Right ventricle myocardium superior (tissue), 1 donor: Measurements from ENCODE around the gene FBP2. TPM values are rescaled to one million over a fixed set of nuclear protein-coding genes. Genes with fewer than 3 reads are reported as not detected.
"Not testable (repeated sequence)": the region's sequence is repeated elsewhere in the genome, so short reads cannot be mapped to it uniquely, and the experiment has no call there.

Experiments used
- ATAC-seq: fragments of 200-7000 bp; cut with Tn5 transposase; one replicate; pipeline ENCODE4 v1.9.1; 2020; ENCODE audit warnings: mild to moderate bottlenecking; ENCODE audit not compliant: poor library complexity
- DNase-seq: peaks from one replicate; pipeline ENCODE4 v3.0.0-alpha.2; 2020
- intact Hi-C: fragments of 100-400 bp; cut with DNase I; formaldehyde crosslinking; loops from one replicate; pipeline ENCODE4 v1.11.2; 2022
- total RNA-seq: library from RNA; stranded (reverse); fragmentation: NEBNext Ultra II Directional; extraction: Animal tissue kit (Norgen Biotek cat#: 25700); gene quantifications from one replicate; pipeline ENCODE4 v1.2.1, GENCODE V29; 2021
- donor health status: DM: no; HTN: yes; CAD: no; lungs with severe emphysema.

Gene FBP2
- total RNA-seq, 1 donor from 2014 or later = 0.27 TPM

DNA sequence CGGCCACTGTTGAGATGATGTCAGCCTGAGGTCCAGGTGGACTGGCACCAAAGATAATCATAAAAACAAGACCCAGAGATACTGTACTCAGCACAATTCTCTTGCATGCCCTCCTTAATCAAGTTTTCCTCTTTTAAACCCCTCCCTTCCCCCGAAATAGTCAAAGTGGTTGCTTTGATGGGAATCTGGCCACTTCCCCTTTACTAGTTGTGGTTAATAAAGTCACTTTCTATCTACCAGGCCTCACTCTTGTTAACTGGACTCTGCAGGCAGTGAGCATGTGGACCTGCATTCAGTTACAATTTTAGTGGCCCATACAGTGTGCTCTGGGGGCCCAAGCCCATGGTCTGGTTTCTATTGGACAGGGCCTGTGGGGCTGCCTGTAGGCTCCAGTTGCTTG lies 17.5 kb downstream of the FBP2 start:
- intact Hi-C loops = no loop called here
- ATAC-seq (no peak), DNase-seq (no peak)

DNA sequence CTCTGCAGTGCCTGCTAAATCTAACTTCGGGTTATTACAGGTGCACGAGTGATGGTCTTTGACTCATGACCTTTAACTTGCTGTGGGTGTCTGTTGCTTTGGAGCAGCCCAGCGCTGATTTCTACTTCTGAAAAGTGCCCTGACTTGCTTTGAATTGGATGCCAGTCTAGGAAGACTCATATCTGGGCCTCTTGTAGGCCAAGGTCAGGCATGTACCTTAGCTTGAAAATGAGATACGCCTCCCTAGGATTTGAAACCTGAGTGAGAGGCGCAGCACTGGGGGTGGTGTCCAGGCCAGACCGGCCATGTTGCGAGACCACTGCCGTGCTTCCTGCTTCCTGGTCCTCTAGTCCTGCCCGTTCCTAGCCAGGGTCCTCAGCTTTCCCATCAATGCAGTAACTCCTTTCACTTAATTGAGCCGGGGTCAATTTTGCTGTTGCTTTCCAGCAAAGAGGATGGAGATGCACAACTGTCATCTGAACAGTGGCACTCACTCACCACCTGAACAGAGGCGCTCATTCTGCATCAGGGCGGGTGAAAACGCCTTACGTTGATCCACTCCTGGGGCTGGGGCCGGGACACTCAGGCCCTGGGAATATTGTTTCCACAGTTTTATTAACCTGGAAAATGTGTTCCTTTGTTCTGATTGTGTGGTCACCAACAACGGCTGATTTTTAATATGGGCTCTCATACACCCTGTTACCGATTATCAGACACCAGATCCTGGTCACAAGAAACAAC lies 24.5 kb downstream of the FBP2 start:
- peak; percentile 14 for ATAC-seq
- no peak for DNase-seq
- intact Hi-C loops = no loop called here

GRCh38 chr9:94568250-94568889 lies 25.3 kb downstream of the FBP2 start:
- ATAC-seq (peak; percentile 82), DNase-seq (no peak)
- intact Hi-C loops = no loop called here

- ATAC-seq (no peak), DNase-seq (no peak)
- intact Hi-C loops = no loop called here
Observed at GRCh38 chr9:94567271-94567670, 26.4 kb downstream of the FBP2 start.

DNA sequence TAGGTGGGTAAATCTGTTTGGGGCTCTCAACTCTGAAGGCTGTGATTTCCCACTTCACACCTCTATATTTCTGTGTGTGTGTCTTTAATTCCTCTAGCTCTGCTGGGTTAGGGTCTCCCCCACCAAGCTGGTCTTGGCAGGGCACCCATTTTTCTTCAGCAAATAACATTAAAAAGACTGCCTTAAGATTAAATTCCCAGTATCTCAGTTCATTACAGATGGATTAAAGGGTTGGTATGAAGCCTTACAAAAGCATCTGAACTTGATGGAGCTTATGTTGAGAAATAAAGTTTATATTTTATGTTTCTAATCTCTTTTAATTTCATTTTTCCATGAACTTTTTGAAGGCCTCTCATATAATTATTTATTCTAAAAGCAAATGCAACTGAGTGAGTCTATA lies 27.1 kb downstream of the FBP2 start:
- DNase-seq = no peak
- intact Hi-C loops = no loop called here
- ATAC-seq = no peak

- DNase-seq, ATAC-seq, intact Hi-C loops: not testable (repeated sequence)
Observed at GRCh38 chr9:94564279-94564678, 29.3 kb downstream of the FBP2 start.

DNA sequence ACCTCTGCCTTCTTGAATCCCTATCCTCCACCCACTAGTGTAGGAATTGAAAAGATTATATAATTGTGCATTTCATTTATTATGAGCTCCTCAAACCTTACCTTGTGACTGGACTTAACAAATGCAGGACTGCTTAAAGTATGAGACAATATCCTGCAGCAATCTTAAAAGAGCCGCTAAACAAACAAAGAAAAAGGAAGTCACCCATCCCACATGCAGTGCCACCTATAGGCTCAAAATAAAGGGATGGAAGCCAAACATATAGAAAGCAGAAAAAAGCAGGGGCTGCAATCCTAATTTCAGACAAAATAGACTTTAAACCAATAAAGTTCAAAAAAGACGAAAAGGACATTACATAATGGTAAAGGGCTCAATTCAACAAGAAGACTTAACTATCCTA lies 30.1 kb downstream of the FBP2 start:
- no peak for DNase-seq
- intact Hi-C loops = no loop called here
- no peak for ATAC-seq

GRCh38 chr9:94560237-94560636 lies 33.4 kb downstream of the FBP2 start:
- no peak for ATAC-seq
- no peak for DNase-seq
- intact Hi-C loops = no loop called here

GRCh38 chr9:94557376-94557775 lies 36.2 kb downstream of the FBP2 start:
- no peak for DNase-seq
- intact Hi-C loops = no loop called here

GRCh38 chr9:94554439-94555331 lies 38.9 kb downstream of the FBP2 start, which contains the start of gene PCAT7:
Gene PCAT7 (plus strand): TSS chr9:94555083.
- intact Hi-C loops = no loop called here
- peak; percentile 53 for DNase-seq
- peak; percentile 94 for ATAC-seq

More at GRCh38 chr9:94557376-94557775, 36.2 kb downstream of the FBP2 start:
- no peak for ATAC-seq

- DNase-seq = no peak
- intact Hi-C loops = no loop called here
- peak; percentile 22 for ATAC-seq
Observed at GRCh38 chr9:94554078-94554438, 39.6 kb downstream of the FBP2 start.

GRCh38 chr9:94553029-94553938 lies 40.3 kb downstream of the FBP2 start:
- ATAC-seq = no peak

DNA sequence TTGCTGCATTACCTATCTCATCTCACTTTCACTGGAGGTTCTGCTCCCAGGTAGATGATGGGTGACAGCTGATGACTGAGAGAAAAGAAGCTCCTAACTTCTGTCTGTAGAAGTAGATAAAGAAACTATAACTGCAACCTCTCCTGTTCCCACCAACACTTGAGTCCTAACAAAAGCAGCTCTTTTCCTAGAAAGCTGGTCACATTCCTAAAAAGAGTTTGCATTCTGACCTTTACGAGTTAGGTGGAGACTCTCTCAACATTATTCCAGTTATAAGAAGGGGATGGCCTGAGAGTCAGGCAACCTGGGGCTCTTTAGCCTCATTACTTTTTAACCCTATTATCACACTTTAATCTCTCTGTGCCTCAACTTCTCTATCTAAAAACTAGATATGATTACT lies 47.7 kb downstream of the FBP2 start:
- intact Hi-C loops = no loop called here
- DNase-seq = no peak
- ATAC-seq = no peak

More at GRCh38 chr9:94553029-94553938, 40.3 kb downstream of the FBP2 start:
- intact Hi-C loops = no loop called here
- DNase-seq = no peak

DNA sequence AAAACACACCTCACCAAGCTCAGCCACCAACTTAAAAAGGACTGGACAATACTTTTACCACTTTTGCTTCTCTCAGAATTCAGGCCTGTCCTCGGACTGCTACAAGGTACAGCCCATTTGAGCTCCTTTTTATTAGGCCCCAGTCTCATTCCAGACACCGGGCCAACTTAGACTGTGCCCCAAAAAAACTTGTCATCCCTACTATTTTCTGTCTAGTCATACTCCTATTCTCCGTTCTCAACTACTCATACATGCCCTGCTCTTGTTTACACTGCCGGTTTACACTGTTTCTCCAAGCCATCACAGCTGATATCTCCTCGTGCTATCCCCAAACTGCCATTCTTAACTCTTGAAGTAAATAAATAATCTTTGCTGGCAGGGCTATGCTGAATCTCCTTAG lies 49.3 kb downstream of the FBP2 start:
- DNase-seq, ATAC-seq, intact Hi-C loops: not testable (repeated sequence)

GRCh38 chr9:94538908-94539307 lies 54.7 kb downstream of the FBP2 start:
- intact Hi-C loops = no loop called here
- no peak for ATAC-seq
- no peak for DNase-seq

DNA sequence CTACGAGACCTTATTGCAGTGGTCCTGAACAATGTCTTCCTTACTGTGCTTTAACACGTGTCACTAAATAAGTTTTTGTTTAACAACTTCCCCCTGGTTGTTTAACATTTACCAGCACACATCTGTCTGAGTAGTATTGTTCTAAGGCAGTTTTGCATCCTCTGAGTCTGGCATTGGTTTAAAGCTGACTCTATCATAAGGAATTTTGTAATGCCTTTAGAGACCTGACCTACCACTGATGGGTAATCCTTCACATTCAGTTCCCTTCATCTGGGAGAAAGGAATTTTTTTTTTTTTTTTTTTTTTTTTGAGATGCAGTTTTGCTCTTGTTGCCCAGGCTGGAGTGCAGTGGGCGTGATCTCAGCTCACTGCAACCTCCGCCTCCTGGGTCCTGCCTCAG lies 58.7 kb downstream of the FBP2 start:
- no peak for ATAC-seq
- intact Hi-C loops = no loop called here
- DNase-seq = no peak

DNA sequence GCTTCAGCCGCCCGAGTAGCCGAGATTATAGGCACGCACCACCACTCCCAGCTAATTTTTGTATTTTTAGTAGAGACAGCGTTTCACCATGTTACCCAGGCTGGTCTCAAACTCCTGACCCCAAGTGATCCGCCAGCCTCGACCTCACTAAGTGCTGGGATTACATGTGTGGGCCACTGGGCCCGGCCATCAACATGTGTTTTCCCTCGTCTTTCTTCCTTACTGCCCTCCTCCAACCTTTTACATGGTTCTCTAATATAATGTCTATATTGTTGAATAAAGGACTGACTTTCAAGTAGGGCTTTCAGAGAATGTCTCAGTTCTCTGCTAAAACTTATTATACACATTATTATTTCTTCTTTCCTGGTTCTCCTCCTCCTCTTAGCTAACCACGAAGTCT lies 60.0 kb downstream of the FBP2 start:
- intact Hi-C loops = no loop called here
- no peak for DNase-seq
- ATAC-seq = no peak

DNA sequence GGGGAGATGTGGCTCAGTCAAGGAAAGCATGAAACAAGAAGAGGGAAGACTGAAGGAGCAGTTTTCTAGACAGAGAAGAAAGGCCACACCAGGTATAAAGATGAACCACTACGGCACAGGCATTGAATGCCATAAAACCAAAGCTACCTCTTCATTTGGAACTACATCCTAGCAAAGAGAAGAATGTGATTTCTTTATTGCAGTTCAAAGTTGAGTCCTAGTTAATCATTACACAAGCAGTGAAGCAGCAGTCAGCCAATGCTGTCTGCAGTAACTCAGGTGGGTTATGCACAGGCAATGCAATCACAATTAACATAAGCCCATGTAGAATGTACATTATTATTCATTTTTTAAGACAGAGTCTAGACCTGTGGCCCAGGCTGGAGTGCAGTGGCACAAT lies 60.5 kb downstream of the FBP2 start:
- ATAC-seq = no peak
- intact Hi-C loops = no loop called here
- no peak for DNase-seq
